ENCODE results near the gene CD4. TPM values are rescaled to one million over a fixed set of nuclear protein-coding genes. Genes with fewer than 3 reads are reported as not detected.

The CD4 gene
- polyA plus RNA-seq, 3 donors, result 3.7 to 11.2 (median 7.6) TPM

- no peak overlapping the region for H3K27ac ChIP-seq (ENCODE audit: low read depth, low read length)
- 50 to 79% (median 57%) methylated on average over 13 of the region's 13 CpGs for WGBS, 3 donors
Measured at GRCh38 chr12:6791931-6792520, 2.7 kb downstream of the CD4 start.

- no peak overlapping the region for H3K27ac ChIP-seq (ENCODE audit: low read depth, low read length)
- WGBS, 3 donors, result 16 to 35% (median 24%) methylated on average over 12 of the region's 12 CpGs
Measured at GRCh38 chr12:6792522-6793201, 3.3 kb downstream of the CD4 start.

- no peak overlapping the region for H3K27ac ChIP-seq (ENCODE audit: low read depth, low read length)
- WGBS, 3 donors, result 61 to 88% (median 87%) methylated on average over 2 of the region's 2 CpGs
Measured at GRCh38 chr12:6795088-6795487, 5.8 kb downstream of the CD4 start.

GRCh38 chr12:6796576-6796975 is 7.2 kb downstream of the CD4 start:
- 83 to 93% (median 88%) methylated on average over 4 of the region's 4 CpGs for WGBS, 3 donors
- H3K27ac ChIP-seq (ENCODE audit: low read depth, low read length), result no peak overlapping the region

GRCh38 chr12:6799147-6799546 is 9.8 kb downstream of the CD4 start:
- 81 to 87% (median 87%) methylated on average over 5 of the region's 5 CpGs for WGBS, 3 donors
- H3K27ac ChIP-seq (ENCODE audit: low read depth, low read length), result no peak overlapping the region

- WGBS, 3 donors, result 51 to 77% (median 76%) methylated on average over 1 of the region's 1 CpG
- no peak overlapping the region for H3K27ac ChIP-seq (ENCODE audit: low read depth, low read length)
Measured at GRCh38 chr12:6807170-6807569, 17.8 kb downstream of the CD4 start.

GRCh38 chr12:6809056-6809455 is 19.7 kb downstream of the CD4 start:
- no peak overlapping the region for H3K27ac ChIP-seq (ENCODE audit: low read depth, low read length)
- 65 to 81% (median 79%) methylated on average over 10 of the region's 10 CpGs for WGBS, 3 donors

GRCh38 chr12:6810758-6811157 is 21.4 kb downstream of the CD4 start:
- WGBS, 3 donors, result 68 to 87% (median 86%) methylated on average over 1 of the region's 1 CpG
- no peak overlapping the region for H3K27ac ChIP-seq (ENCODE audit: low read depth, low read length)

GRCh38 chr12:6813363-6813762 is 24.0 kb downstream of the CD4 start:
- WGBS, 3 donors, result 44 to 70% (median 59%) methylated on average over 4 of the region's 4 CpGs

GRCh38 chr12:6816598-6816997 is 27.3 kb downstream of the CD4 start:
- 48 to 80% (median 65%) methylated on average over 3 of the region's 3 CpGs for WGBS, 3 donors
- no peak overlapping the region for H3K27ac ChIP-seq (ENCODE audit: low read depth, low read length)

More at GRCh38 chr12:6813363-6813762, 24.0 kb downstream of the CD4 start:
- no peak overlapping the region for H3K27ac ChIP-seq (ENCODE audit: low read depth, low read length)

GRCh38 chr12:6817098-6817497 is 27.8 kb downstream of the CD4 start:
- no peak overlapping the region for H3K27ac ChIP-seq (ENCODE audit: low read depth, low read length)
- 70 to 93% (median 90%) methylated on average over 8 of the region's 8 CpGs for WGBS, 3 donors

- H3K27ac ChIP-seq (ENCODE audit: low read depth, low read length), result no peak overlapping the region
- 82 to 92% (median 83%) methylated on average over 20 of the region's 20 CpGs for WGBS, 3 donors
Measured at GRCh38 chr12:6817662-6818157, 28.4 kb downstream of the CD4 start.

- no peak overlapping the region for H3K27ac ChIP-seq (ENCODE audit: low read depth, low read length)
- 35 to 76% (median 75%) methylated on average over 10 of the region's 10 CpGs for WGBS, 3 donors
Measured at GRCh38 chr12:6818222-6818621, 28.9 kb downstream of the CD4 start.

GRCh38 chr12:6818645-6819044 is 29.3 kb downstream of the CD4 start:
- no peak overlapping the region for H3K27ac ChIP-seq (ENCODE audit: low read depth, low read length)
- WGBS, 3 donors, result 65 to 84% (median 77%) methylated on average over 5 of the region's 5 CpGs

- WGBS, 3 donors, result 80 to 85% (median 84%) methylated on average over 11 to 13 of the region's 13 CpGs
Measured at GRCh38 chr12:6819106-6820030, 30.0 kb downstream of the CD4 start.

GRCh38 chr12:6820166-6820565 is 30.8 kb downstream of the CD4 start:
- 79 to 88% (median 85%) methylated on average over 5 of the region's 5 CpGs for WGBS, 3 donors

More at GRCh38 chr12:6819106-6820030, 30.0 kb downstream of the CD4 start:
- H3K27ac ChIP-seq (ENCODE audit: low read depth, low read length), result no peak overlapping the region

GRCh38 chr12:6821591-6822425 is 32.5 kb downstream of the CD4 start, which contains the start of gene GPR162:
Gene GPR162 (plus strand): TSS chr12:6821821. CDS start chr12:6823899, 2,078 bp downstream.
- 0 to 1% (median 1%) methylated on average over 17 to 28 of the region's 28 CpGs for WGBS, 3 donors

More at GRCh38 chr12:6820166-6820565, 30.8 kb downstream of the CD4 start:
- H3K27ac ChIP-seq (ENCODE audit: low read depth, low read length), result no peak overlapping the region

More at GRCh38 chr12:6821591-6822425, 32.5 kb downstream of the CD4 start, which contains the start of gene GPR162:
- H3K27ac ChIP-seq (ENCODE audit: low read depth, low read length), result no peak within 1 kb of the TSS

Data from adipose tissue (tissue), 3 donors.